ENCODE measurements around the gene CLK3.

GRCh38 chr15:74568594-74568993 lies 47.0 kb upstream of the CLK3 start:
- TF ChIP-seq CTCF (IDR thresholded peaks at IDR 0.05; ENCODE audit: low read length), result no peak
- no peak for TF ChIP-seq EZH2 (optimal IDR thresholded peaks at IDR 0.05; ENCODE audit: low read depth, low read length)
- TF ChIP-seq EZH2phosphoT487 (IDR thresholded peaks at IDR 0.05; ENCODE audit: low read length), result no peak
